ENCODE results near the gene GCSAM.

- TF ChIP-seq, protein P1, sequence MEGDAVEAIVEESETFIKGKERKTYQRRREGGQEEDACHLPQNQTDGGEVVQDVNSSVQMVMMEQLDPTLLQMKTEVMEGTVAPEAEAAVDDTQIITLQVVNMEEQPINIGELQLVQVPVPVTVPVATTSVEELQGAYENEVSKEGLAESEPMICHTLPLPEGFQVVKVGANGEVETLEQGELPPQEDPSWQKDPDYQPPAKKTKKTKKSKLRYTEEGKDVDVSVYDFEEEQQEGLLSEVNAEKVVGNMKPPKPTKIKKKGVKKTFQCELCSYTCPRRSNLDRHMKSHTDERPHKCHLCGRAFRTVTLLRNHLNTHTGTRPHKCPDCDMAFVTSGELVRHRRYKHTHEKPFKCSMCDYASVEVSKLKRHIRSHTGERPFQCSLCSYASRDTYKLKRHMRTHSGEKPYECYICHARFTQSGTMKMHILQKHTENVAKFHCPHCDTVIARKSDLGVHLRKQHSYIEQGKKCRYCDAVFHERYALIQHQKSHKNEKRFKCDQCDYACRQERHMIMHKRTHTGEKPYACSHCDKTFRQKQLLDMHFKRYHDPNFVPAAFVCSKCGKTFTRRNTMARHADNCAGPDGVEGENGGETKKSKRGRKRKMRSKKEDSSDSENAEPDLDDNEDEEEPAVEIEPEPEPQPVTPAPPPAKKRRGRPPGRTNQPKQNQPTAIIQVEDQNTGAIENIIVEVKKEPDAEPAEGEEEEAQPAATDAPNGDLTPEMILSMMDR (IDR thresholded peaks at IDR 0.05; ENCODE audit: insufficient read depth, low read length): no peak
- TF ChIP-seq, protein P2, sequence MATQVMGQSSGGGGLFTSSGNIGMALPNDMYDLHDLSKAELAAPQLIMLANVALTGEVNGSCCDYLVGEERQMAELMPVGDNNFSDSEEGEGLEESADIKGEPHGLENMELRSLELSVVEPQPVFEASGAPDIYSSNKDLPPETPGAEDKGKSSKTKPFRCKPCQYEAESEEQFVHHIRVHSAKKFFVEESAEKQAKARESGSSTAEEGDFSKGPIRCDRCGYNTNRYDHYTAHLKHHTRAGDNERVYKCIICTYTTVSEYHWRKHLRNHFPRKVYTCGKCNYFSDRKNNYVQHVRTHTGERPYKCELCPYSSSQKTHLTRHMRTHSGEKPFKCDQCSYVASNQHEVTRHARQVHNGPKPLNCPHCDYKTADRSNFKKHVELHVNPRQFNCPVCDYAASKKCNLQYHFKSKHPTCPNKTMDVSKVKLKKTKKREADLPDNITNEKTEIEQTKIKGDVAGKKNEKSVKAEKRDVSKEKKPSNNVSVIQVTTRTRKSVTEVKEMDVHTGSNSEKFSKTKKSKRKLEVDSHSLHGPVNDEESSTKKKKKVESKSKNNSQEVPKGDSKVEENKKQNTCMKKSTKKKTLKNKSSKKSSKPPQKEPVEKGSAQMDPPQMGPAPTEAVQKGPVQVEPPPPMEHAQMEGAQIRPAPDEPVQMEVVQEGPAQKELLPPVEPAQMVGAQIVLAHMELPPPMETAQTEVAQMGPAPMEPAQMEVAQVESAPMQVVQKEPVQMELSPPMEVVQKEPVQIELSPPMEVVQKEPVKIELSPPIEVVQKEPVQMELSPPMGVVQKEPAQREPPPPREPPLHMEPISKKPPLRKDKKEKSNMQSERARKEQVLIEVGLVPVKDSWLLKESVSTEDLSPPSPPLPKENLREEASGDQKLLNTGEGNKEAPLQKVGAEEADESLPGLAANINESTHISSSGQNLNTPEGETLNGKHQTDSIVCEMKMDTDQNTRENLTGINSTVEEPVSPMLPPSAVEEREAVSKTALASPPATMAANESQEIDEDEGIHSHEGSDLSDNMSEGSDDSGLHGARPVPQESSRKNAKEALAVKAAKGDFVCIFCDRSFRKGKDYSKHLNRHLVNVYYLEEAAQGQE (IDR thresholded peaks at IDR 0.05; ENCODE audit: insufficient replicate concordance, low read depth): no peak
- TF ChIP-seq POLR2AphosphoS5 (IDR thresholded peaks at IDR 0.05; ENCODE audit: low read depth) (no peak), SPI1 (IDR thresholded peaks at IDR 0.05; ENCODE audit: borderline replicate concordance, low read depth) (no peak)
Measured at GRCh38 chr3:112122870-112123269, 10.2 kb downstream of the GCSAM start.

Measured in HL-60 (cell line).